ENCODE results near the gene ADGRV1. TPM values are rescaled to one million over a fixed set of nuclear protein-coding genes. Genes with fewer than 3 reads are reported as not detected.
"Not testable (repeated sequence)": the region's sequence is repeated elsewhere in the genome, so short reads cannot be mapped to it uniquely, and the experiment has no call there.

Gene ADGRV1
- total and polyA plus RNA-seq, 8 donors = 12.5 to 36.4 (median 16.9) TPM

GRCh38 chr5:91007251-91007650, 448.7 kb downstream of the ADGRV1 start:
- TF ChIP-seq, protein P1, sequence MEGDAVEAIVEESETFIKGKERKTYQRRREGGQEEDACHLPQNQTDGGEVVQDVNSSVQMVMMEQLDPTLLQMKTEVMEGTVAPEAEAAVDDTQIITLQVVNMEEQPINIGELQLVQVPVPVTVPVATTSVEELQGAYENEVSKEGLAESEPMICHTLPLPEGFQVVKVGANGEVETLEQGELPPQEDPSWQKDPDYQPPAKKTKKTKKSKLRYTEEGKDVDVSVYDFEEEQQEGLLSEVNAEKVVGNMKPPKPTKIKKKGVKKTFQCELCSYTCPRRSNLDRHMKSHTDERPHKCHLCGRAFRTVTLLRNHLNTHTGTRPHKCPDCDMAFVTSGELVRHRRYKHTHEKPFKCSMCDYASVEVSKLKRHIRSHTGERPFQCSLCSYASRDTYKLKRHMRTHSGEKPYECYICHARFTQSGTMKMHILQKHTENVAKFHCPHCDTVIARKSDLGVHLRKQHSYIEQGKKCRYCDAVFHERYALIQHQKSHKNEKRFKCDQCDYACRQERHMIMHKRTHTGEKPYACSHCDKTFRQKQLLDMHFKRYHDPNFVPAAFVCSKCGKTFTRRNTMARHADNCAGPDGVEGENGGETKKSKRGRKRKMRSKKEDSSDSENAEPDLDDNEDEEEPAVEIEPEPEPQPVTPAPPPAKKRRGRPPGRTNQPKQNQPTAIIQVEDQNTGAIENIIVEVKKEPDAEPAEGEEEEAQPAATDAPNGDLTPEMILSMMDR (IDR thresholded peaks at IDR 0.05) = no peak
- ATAC-seq = no peak
- H3K36me3 ChIP-seq = no peaks in the 10 kb centered on the region
- H3K4me1 ChIP-seq = no peaks in the 10 kb centered on the region
- no peaks in the 10 kb centered on the region for H3K27me3 ChIP-seq
- no peak overlapping the region for H3K27ac ChIP-seq
- no peak overlapping the region for H3K4me3 ChIP-seq
- no peak for DNase-seq
- H3K9me3 ChIP-seq = no peaks in the 10 kb centered on the region
- intact Hi-C loops (cut with DNase I) = no loop called here

DNA sequence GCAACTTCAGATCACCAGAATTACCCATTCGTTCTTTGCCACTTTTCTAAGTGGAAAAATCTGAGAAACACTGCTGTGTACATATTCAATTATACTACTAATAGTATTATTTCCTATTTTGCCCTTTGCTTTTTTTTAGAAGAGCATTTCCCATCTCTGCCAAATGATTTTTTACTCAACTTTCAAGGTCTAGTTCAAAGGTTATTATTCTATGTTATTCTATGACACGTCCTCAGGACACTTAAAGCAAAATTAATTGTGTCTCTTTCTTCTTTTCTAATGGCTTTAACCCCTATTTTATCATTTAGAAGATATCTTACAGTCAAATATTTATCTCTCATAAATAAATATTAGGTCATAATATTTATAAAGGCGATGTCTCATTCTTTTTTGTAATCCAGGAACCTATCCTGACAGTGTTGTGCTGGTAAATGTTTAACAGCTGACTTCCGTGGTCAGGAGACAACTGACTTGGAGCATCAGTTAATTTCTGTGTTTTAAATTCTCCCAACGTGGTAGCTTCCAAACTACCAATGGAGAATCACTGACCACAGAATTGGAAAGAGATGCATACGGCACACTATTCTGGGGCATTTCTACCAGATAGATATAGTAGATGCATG, 449.3 kb downstream of the ADGRV1 start:
- TF ChIP-seq, protein P1 (IDR thresholded peaks at IDR 0.05) = no peak

GRCh38 chr5:91010090-91010489, 451.5 kb downstream of the ADGRV1 start:
- TF ChIP-seq, protein P1 (IDR thresholded peaks at IDR 0.05) = no peak
- Histone ChIP-seq H3K4me3 (no peak overlapping the region), H3K27me3 (no peaks in the 10 kb centered on the region), H3K36me3 (no peaks in the 10 kb centered on the region), H3K27ac (no peak overlapping the region), H3K4me1 (no peaks in the 10 kb centered on the region), H3K9me3 (peaks cover 0 to 4% of the 10 kb centered on the region in 2 donors)
- intact Hi-C loops (cut with DNase I) = no loop called here
- ATAC-seq (no peak), DNase-seq (no peak)

More for the DNA sequence above, 449.3 kb downstream of the ADGRV1 start:
- Histone ChIP-seq H3K4me3 (no peak overlapping the region), H3K4me1 (no peaks in the 10 kb centered on the region), H3K27me3 (no peaks in the 10 kb centered on the region), H3K27ac (no peak overlapping the region), H3K9me3 (peaks cover 0 to 1% of the 10 kb centered on the region in 2 donors), H3K36me3 (no peaks in the 10 kb centered on the region)
- ATAC-seq (no peak), DNase-seq (no peak)
- intact Hi-C loops (cut with DNase I) = no loop called here

DNA sequence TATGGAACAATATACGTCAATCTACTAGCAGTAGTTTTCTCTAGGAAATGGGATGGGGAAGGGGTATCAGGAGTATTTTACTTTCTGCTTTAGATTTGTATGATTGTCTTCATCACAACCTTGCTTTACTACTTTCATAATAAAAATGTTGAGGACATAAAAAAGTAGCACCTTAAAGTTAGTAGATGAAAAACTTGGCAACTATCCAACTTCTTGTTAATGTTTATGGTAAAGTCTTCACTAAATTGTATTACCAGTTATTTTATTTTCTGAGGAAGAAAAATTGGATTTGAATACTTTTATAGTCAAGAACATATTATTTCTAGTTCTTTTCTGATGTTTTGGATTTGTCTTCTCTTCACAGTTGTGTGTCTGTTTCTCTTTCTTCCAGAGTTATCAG, 452.4 kb downstream of the ADGRV1 start:
- no peak overlapping the region for H3K27ac ChIP-seq
- intact Hi-C loops (cut with DNase I) = no loop called here
- TF ChIP-seq, protein P1 (IDR thresholded peaks at IDR 0.05) = no peak
- ATAC-seq (no peak), DNase-seq (no peak)
- H3K4me1 ChIP-seq = no peaks in the 10 kb centered on the region
- H3K9me3 ChIP-seq = peaks cover 0 to 4% of the 10 kb centered on the region in 2 donors
- H3K4me3 ChIP-seq = no peak overlapping the region
- H3K27me3 ChIP-seq = no peaks in the 10 kb centered on the region
- no peaks in the 10 kb centered on the region for H3K36me3 ChIP-seq

- ATAC-seq; intact Hi-C loops (cut with DNase I); H3K27ac ChIP-seq: not testable (repeated sequence)
Observed at GRCh38 chr5:91012867-91013266, 454.3 kb downstream of the ADGRV1 start.

GRCh38 chr5:91016322-91016721, 457.7 kb downstream of the ADGRV1 start:
- Histone ChIP-seq H3K4me1 (peaks cover 8 to 17% of the 10 kb centered on the region in 2 donors), H3K27ac (no peak overlapping the region), H3K36me3 (no peaks in the 10 kb centered on the region), H3K9me3 (peaks cover 0 to 4% of the 10 kb centered on the region in 2 donors), H3K4me3 (no peak overlapping the region), H3K27me3 (no peaks in the 10 kb centered on the region)
- DNase-seq = no peak
- TF ChIP-seq, protein P1 (IDR thresholded peaks at IDR 0.05) = no peak
- intact Hi-C loops (cut with DNase I) = no loop called here
- no peak for ATAC-seq

More at GRCh38 chr5:91012867-91013266, 454.3 kb downstream of the ADGRV1 start:
- H3K4me1 ChIP-seq = peaks cover 7 to 14% of the 10 kb centered on the region in 2 donors
- H3K9me3 ChIP-seq, H3K27me3 ChIP-seq, H3K4me3 ChIP-seq, DNase-seq, H3K36me3 ChIP-seq: not testable (repeated sequence)
